Measurements from ENCODE around the gene PDE10A. TPM values are rescaled to one million over a fixed set of nuclear protein-coding genes. Genes with fewer than 3 reads are reported as not detected.
A peak's percentile ranks its signal among the peaks of the same experiment; 100 is the strongest.

Gene PDE10A
- total RNA-seq, 1 donor from 2014 or later = 2.7 TPM

GRCh38 chr6:165321555-165322145, 341.4 kb downstream of the PDE10A start:
- intact Hi-C loops (cut with DNase I) = no loop called here
- ATAC-seq = no peak

DNA sequence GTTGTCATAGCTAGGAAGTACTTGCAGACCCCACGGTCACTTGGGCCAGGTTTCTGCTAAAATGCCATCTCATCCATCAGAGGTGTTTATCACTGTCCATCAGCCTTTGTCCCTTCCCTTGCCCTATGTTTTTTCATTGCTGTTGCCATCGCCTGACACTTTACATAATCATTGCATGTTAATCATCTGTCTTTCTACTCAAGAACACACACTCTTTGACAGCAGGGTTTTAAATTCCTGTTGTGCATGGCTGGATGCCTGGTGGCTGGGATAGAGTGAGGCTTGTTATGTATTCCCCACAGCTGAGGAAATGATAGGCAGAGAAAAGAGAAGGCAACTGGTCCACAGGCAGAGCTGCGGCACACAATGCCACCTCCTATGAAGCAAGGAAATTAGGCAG, 341.9 kb downstream of the PDE10A start:
- no peaks in the 10 kb centered on the region for H3K36me3 ChIP-seq
- H3K27me3 ChIP-seq (ENCODE audit: low read depth) = no peaks in the 10 kb centered on the region
- TF ChIP-seq CTCF (IDR thresholded peaks at IDR 0.05) = no peak
- ATAC-seq (no peak), DNase-seq (no peak)
- no peak overlapping the region for H3K27ac ChIP-seq
- no peaks in the 10 kb centered on the region for H3K4me1 ChIP-seq
- H3K4me3 ChIP-seq = no peak overlapping the region
- intact Hi-C loops (cut with DNase I) = no loop called here
- H3K9me3 ChIP-seq = peaks cover 10% of the 10 kb centered on the region

More at GRCh38 chr6:165321555-165322145, 341.4 kb downstream of the PDE10A start:
- Histone ChIP-seq H3K4me3 (no peak overlapping the region), H3K9me3 (peaks cover 10% of the 10 kb centered on the region), H3K27me3 (ENCODE audit: low read depth) (no peaks in the 10 kb centered on the region), H3K27ac (no peak overlapping the region), H3K36me3 (no peaks in the 10 kb centered on the region), H3K4me1 (no peaks in the 10 kb centered on the region)
- no peak for DNase-seq
- TF ChIP-seq CTCF (IDR thresholded peaks at IDR 0.05) = no peak

- no peak for ATAC-seq
- no peaks in the 10 kb centered on the region for H3K4me1 ChIP-seq
- H3K9me3 ChIP-seq = peaks cover 10% of the 10 kb centered on the region
- no peak overlapping the region for H3K4me3 ChIP-seq
- H3K27me3 ChIP-seq (ENCODE audit: low read depth) = no peaks in the 10 kb centered on the region
- H3K36me3 ChIP-seq = no peaks in the 10 kb centered on the region
- no peak for DNase-seq
- no peak for TF ChIP-seq CTCF (IDR thresholded peaks at IDR 0.05)
- intact Hi-C loops (cut with DNase I) = no loop called here
- no peak overlapping the region for H3K27ac ChIP-seq
Measured at GRCh38 chr6:165317723-165318122, 345.3 kb downstream of the PDE10A start.

GRCh38 chr6:165308926-165309731, 353.9 kb downstream of the PDE10A start, which contains the start of gene C6orf118:
TSS of gene C6orf118 (minus strand) at chr6:165309605. CDS start at chr6:165309586, 19 bp downstream.
- intact Hi-C loops (cut with DNase I) = no loop called here
- peak; percentile 56 for DNase-seq
- TF ChIP-seq CTCF (IDR thresholded peaks at IDR 0.05) = no peak

DNA sequence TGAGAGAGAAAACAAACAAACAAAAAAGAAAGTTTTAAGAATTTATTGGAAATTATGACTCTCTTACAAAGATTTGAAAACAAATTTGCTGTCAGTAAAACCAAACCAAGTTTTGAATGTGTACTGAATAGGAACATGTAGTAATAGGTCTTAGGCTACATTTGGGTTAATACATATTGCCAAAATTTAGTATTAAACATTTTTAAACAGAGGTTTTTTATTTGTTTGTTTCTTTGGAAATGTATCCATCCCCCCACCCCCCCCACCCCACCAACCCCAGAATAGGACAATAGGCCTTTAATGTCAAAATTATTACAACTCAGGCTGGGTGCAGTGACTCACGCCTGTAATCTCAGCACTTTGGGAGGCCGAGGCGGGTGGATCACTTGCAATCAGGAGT, 356.1 kb downstream of the PDE10A start:
- Histone ChIP-seq H3K9me3 (no peaks in the 10 kb centered on the region), H3K4me3 (no peak overlapping the region), H3K36me3 (no peaks in the 10 kb centered on the region), H3K27ac (no peak overlapping the region), H3K27me3 (ENCODE audit: low read depth) (no peaks in the 10 kb centered on the region), H3K4me1 (peaks cover 5% of the 10 kb centered on the region)
- DNase-seq (no peak), ATAC-seq (no peak)
- intact Hi-C loops (cut with DNase I) = no loop called here
- TF ChIP-seq CTCF (IDR thresholded peaks at IDR 0.05) = no peak

More at GRCh38 chr6:165308926-165309731, 353.9 kb downstream of the PDE10A start, which contains the start of gene C6orf118:
- no peaks in the 10 kb centered on the region for H3K27me3 ChIP-seq (ENCODE audit: low read depth)
- H3K9me3 ChIP-seq = no peaks in the 10 kb centered on the region
- no peak within 1 kb of the TSS for H3K27ac ChIP-seq
- peaks cover 5% of the 10 kb centered on the region for H3K4me1 ChIP-seq
- no peaks in the 10 kb centered on the region for H3K36me3 ChIP-seq
- peak; percentile 84 to 89 for ATAC-seq
- peak within 1 kb of the TSS; percentile 45 for H3K4me3 ChIP-seq

Measured in lower lobe of right lung (tissue), 2 donors.